ENCODE measurements around the gene RXFP2. TPM values are rescaled to one million over a fixed set of nuclear protein-coding genes. Genes with fewer than 3 reads are reported as not detected.

Gene RXFP2
- polyA plus RNA-seq, 4 donors = 0.17 to 1.3 (median 0.53) TPM

GRCh38 chr13:31767175-31767900 lies 28.0 kb downstream of the RXFP2 start:
- no peak for DNase-seq (ENCODE audit: low read depth in 4 of 4, low spot score in 2 of 4)

GRCh38 chr13:31768351-31768750 lies 29.0 kb downstream of the RXFP2 start:
- DNase-seq (ENCODE audit: low read depth in 4 of 4, low spot score in 2 of 4) = no peak

DNA sequence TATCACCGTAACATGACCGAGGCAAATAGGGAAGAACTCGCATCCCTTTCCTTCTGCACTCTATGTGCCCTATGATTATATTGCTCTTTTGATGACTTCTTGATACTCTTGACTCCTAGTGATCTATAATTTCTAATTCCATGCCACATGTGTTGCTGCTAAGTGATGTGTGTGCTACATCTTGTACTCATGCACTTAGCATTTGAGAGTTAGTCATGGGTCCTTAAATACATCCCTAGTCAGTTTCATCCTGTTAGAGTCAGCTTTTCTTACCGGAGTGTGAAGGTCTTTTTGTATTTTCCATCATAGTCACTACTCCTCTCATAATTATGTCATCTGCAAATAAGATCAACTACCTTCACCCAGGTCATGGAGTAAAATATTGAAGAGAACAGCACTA lies 30.2 kb downstream of the RXFP2 start:
- DNase-seq (ENCODE audit: low read depth in 4 of 4, low spot score in 2 of 4) = no peak

DNA sequence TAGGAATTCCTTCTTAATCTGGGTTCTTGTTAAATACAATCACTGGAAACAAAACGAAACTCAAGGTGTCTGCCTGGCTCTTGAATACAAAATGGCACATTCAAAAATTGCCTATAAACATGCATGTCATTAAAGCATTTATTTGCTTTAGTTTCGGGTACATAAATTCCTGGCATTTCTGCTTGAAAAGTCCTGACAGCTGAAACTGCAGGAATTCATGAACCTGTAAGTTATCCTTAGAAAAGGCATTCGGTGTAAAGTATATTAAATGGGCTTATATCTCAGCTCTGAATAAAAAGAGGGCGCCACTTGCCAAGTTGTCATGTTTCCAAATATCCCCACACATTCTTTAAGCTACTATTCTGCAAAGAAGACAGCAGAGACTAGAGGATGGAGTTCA lies 32.9 kb downstream of the RXFP2 start:
- no peak for DNase-seq (ENCODE audit: low read depth in 4 of 4, low spot score in 2 of 4)

DNA sequence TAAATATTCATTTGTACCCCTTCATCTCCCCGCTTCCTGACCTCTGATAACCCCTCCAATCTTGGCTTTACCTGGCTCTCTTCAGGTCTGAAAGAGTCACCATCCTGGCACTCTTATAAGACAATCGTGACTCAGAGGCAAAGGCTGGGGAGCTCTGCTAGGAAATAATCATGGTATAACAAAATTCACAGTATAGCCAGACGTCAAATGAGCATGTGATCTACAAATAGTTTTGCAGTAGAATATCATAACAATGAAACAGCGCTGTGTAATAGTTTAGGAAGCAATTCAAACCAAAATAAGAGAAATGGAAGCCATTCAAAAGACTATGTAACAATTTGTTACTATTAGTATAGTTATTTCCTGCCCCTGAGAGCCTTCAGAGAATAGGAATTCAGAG lies 34.2 kb downstream of the RXFP2 start:
- no peak for DNase-seq (ENCODE audit: low read depth in 4 of 4, low spot score in 2 of 4)

- no peak for DNase-seq (ENCODE audit: low read depth in 4 of 4, low spot score in 2 of 4)
These were observed 34.9 kb downstream of the RXFP2 start for GRCh38 chr13:31774186-31774750.

GRCh38 chr13:31775148-31775547 lies 35.8 kb downstream of the RXFP2 start:
- no peak for DNase-seq (ENCODE audit: low read depth in 4 of 4, low spot score in 2 of 4)

DNA sequence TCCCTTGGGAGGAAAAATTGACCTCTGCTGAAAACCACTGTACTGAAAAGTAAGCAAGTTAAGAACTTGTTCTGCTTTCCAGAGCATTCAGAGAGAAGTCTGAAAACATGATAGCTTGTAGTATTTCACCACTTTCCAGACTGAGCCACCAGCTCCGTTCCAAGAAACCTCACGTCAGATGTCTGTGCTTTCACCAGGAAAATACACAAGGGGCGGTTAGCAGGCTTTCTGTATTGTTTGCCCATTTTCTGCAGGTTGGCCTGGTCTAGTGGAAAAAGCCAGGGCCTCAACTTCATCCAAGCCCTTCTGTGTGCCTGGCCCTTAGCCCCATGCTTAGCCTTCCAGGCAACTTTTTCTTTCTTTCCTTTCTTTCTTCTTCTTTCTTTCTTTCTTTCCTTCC lies 36.4 kb downstream of the RXFP2 start:
- DNase-seq (ENCODE audit: low read depth in 4 of 4, low spot score in 2 of 4) = no peak

- no peak for DNase-seq (ENCODE audit: low read depth in 4 of 4, low spot score in 2 of 4)
These were observed 41.7 kb downstream of the RXFP2 start for GRCh38 chr13:31781064-31781463.

DNA sequence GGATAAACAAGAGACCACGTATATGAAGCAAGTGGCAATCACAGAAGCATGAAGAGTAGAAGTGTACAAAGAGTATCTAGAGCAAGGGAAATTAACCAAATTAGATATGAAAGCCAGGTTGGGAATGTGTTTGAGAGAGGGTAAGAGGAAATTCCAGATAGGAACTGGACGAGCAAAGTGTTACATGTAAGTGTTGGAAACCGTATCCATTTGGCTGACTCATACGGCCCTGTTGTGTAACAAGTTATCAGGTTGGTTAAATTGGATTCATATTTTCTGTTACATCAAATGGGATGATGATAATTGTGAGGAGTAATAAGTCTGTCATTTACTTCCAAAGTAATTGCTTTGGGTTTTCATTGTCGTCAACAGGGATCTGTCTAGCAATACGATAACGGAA lies 46.7 kb downstream of the RXFP2 start:
- DNase-seq (ENCODE audit: low read depth in 4 of 4, low spot score in 2 of 4) = no peak

DNA sequence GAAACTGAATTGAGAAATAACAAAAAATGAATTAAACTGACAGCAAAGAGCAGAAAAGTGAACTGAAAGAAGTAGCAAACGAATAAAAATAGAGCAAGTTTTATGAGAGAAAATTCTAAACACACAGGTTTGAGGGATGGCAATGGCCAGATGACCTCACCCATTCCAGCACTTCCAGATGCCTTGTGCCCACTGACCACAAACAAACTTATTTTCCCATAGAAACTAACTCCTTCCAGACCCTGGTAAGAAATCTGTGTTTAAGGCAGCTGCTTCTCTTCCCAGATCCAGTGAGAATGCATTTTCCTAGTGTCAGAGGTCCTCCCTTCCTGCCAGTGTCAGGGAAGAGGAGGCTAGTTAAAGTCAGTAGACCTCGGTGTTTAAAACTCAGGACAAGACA lies 51.7 kb downstream of the RXFP2 start:
- no peak for DNase-seq (ENCODE audit: low read depth in 4 of 4, low spot score in 2 of 4)

DNA sequence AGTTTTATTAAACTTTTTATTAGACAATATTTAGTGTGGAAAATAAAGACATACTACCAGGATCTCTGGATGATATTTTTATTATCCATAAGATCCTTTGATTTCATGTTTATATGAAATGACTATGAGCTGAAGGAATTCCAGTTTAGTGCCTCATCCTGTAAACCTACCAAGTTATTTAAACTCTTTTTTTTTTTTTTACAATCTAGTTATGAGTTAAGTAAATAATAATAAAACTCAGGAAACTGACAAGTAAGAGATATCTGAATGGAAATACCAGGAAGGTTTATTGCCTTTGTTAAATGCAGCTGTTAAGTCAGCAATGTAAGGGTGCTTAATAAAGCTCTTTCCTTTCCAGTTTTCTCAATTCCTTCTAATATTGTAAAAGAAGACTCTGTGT lies 53.9 kb downstream of the RXFP2 start:
- no peak for DNase-seq (ENCODE audit: low read depth in 4 of 4, low spot score in 2 of 4)

GRCh38 chr13:31794452-31794851 lies 55.1 kb downstream of the RXFP2 start:
- no peak for DNase-seq (ENCODE audit: low read depth in 4 of 4, low spot score in 2 of 4)

DNA sequence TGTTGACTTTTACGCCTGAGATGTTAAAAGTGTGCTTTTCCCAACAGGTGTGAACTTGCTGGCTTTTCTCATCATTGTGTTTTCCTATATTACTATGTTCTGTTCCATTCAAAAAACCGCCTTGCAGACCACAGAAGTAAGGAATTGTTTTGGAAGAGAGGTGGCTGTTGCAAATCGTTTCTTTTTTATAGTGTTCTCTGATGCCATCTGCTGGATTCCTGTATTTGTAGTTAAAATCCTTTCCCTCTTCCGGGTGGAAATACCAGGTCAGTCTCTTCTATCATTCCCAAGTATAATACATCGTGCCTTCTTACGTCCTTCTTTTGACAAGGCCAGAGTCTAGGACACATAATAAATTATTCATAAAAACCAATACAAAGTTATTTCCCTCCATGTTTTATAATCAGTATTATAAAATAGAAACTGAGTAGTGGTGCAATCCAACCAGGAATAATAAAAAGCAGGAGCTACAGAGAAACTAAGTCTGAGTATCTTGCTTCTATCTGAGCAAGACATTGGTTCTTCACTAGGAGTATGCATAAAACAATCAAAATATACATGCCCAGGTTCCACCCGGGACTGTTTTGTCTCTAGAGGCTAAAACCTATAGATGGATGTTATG lies 57.9 kb downstream of the RXFP2 start:
- peak in 3 of 4 donors; percentile 3 to 21 (median 14) for DNase-seq (ENCODE audit: low read depth in 4 of 4, low spot score in 2 of 4)

- DNase-seq (ENCODE audit: low read depth in 4 of 4, low spot score in 2 of 4) = no peak
These were observed 58.9 kb downstream of the RXFP2 start for GRCh38 chr13:31798189-31798588.

DNA sequence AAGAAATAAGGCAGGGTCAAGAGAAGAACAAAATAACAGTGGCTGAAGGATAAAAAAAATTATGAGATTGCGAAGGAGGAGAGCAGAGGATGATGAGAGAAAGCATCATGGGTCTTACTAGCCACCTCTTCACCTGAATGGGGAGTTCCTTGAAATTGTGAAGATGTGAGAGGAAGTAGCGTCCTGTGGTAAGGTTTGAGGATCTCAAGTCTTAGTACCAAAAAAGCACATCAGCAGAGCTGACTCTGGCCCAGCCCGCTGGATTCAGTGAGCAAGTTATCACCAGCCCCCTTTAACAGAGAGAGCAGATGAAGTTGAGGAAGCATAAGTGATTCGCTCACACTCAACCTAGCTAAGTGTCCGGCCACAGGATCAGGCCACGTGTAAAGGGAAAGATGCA lies 61.8 kb downstream of the RXFP2 start:
- no peak for DNase-seq (ENCODE audit: low read depth in 4 of 4, low spot score in 2 of 4)

DNA sequence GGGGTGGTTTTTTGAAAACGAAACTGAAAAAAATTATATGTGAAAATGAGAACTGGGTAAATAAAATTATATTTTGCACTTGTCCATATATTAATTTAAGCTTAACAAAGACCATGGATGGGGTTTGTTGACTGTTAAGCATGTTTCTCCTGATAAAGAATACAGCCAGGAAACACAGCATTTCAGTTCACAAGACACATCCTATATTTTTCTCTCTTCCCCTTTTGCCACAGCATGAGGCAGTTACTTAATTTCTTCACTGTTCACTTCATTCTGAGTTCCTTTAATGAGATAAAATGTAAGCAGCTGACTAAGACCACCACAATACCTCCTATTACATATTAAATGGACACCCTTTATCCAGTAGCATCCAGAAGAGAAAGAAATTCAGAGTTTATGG lies 64.0 kb downstream of the RXFP2 start:
- DNase-seq (ENCODE audit: low read depth in 4 of 4, low spot score in 2 of 4) = no peak

DNA sequence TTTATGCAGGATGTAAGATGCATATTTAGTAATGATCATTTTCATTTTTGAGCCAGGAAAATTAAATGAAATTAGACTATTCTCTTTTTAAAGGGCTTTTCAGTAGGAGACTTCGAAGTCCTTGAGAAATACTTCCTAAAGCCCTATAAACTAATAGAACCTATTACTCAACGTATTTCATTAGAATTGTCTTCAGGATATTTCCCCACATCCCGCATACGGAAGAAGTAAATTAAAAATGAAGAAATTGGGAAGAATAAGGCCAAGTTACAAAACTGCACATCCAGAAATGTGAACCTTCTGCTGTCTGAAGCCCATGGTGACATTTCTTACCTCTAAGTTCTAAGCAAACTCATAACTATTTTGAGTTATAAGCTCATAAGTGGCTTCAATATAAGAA lies 66.5 kb downstream of the RXFP2 start:
- no peak for DNase-seq (ENCODE audit: low read depth in 4 of 4, low spot score in 2 of 4)

DNA sequence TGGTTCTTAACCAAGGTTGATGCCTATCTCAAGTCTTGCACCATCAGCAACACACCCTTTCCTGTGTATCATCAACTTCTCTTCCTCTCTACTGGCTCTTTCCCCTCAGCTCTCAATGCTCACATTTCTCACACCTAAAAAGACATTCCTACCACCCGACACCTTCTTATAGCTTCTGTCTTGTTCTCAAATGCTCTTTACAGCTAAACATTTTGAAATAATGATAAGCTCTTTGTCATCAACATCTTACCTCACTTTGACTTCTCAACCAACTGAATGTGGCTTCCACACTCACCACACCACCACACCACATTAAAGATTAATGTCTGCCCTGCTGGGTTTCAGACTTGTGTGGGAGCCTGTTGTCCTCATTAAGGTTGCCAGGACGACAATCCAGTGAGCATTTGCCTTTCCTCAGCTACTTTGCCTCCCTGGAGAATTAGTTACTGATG lies 67.8 kb downstream of the RXFP2 start:
- no peak for DNase-seq (ENCODE audit: low read depth in 4 of 4, low spot score in 2 of 4)

GRCh38 chr13:31814536-31814935 lies 75.2 kb downstream of the RXFP2 start:
- DNase-seq (ENCODE audit: low read depth in 4 of 4, low spot score in 2 of 4) = no peak

- DNase-seq (ENCODE audit: low read depth in 4 of 4, low spot score in 2 of 4) = no peak
These were observed 76.2 kb downstream of the RXFP2 start for GRCh38 chr13:31815361-31816144.
